Measurements from ENCODE around the gene TTLL9. TPM values are rescaled to one million over a fixed set of nuclear protein-coding genes. Genes with fewer than 3 reads are reported as not detected.

TTLL9 gene
- total RNA-seq, 4 donors from 2014 or later, result 0.16 TPM; not detected in 3

- peak overlapping the region; percentile 21 for H3K4me3 ChIP-seq (ENCODE audit: low read depth, poor library complexity, severe bottlenecking)
- WGBS, 2 donors, result 9 to 15% methylated on average over 15 to 34 of the region's 60 CpGs
- TF ChIP-seq POLR2A (IDR thresholded peaks at IDR 0.05) (no peak), CTCF (IDR thresholded peaks at IDR 0.05) (no peak)
- DNase-seq (ENCODE audit: low spot score in 2 of 2), result peak in 1 of 2 donors; percentile 86
- intact Hi-C loops (cut with DNase I; ENCODE audit: low total_unique reads), result no loop called here
Measured at GRCh38 chr20:31861385-31862156, 8.9 kb upstream of the TTLL9 start.

- TF ChIP-seq POLR2A (IDR thresholded peaks at IDR 0.05) (no peak), CTCF (IDR thresholded peaks at IDR 0.05) (no peak)
- DNase-seq (ENCODE audit: low spot score in 2 of 2), result peak in 1 of 2 donors; percentile 59
- WGBS, 2 donors, result 74% methylated on average over 5 of the region's 5 CpGs
- H3K4me3 ChIP-seq (ENCODE audit: low read depth, poor library complexity, severe bottlenecking), result no peak overlapping the region
- intact Hi-C loops (cut with DNase I; ENCODE audit: low total_unique reads), result no loop called here
Measured at GRCh38 chr20:31862157-31862470, 8.3 kb upstream of the TTLL9 start.

- peak in 1 of 2 donors; percentile 79 for DNase-seq (ENCODE audit: low spot score in 2 of 2)
- intact Hi-C loops (cut with DNase I; ENCODE audit: low total_unique reads), result no loop called here
- 82 to 83% methylated on average over 8 of the region's 8 CpGs for WGBS, 2 donors
- TF ChIP-seq CTCF (IDR thresholded peaks at IDR 0.05), result no peak
- TF ChIP-seq POLR2A (IDR thresholded peaks at IDR 0.05), result no peak
- H3K4me3 ChIP-seq (ENCODE audit: low read depth, poor library complexity, severe bottlenecking), result no peak overlapping the region
Measured at GRCh38 chr20:31862506-31862905, 7.9 kb upstream of the TTLL9 start.

- 88 to 93% methylated on average over 9 of the region's 9 CpGs for WGBS, 2 donors
- intact Hi-C loops (cut with DNase I; ENCODE audit: low total_unique reads), result no loop called here
- TF ChIP-seq CTCF (IDR thresholded peaks at IDR 0.05), result no peak
- TF ChIP-seq POLR2A (IDR thresholded peaks at IDR 0.05), result no peak
- DNase-seq (ENCODE audit: low spot score in 2 of 2), result peak in 1 of 2 donors; percentile 58
- no peak overlapping the region for H3K4me3 ChIP-seq (ENCODE audit: low read depth, poor library complexity, severe bottlenecking)
Measured at GRCh38 chr20:31863296-31864085, 6.9 kb upstream of the TTLL9 start.

GRCh38 chr20:31864521-31865400 is 5.7 kb upstream of the TTLL9 start:
- TF ChIP-seq POLR2A (IDR thresholded peaks at IDR 0.05), result no peak
- peak in 1 of 2 donors; percentile 50 for DNase-seq (ENCODE audit: low spot score in 2 of 2)
- WGBS, 2 donors, result 82 to 96% methylated on average over 12 of the region's 12 CpGs
- intact Hi-C loops (cut with DNase I; ENCODE audit: low total_unique reads), result no loop called here
- H3K4me3 ChIP-seq (ENCODE audit: low read depth, poor library complexity, severe bottlenecking), result no peak overlapping the region

Data from lower leg skin (tissue), 4 donors.